ENCODE results near the gene CADPS2.

The CADPS2 gene

DNA sequence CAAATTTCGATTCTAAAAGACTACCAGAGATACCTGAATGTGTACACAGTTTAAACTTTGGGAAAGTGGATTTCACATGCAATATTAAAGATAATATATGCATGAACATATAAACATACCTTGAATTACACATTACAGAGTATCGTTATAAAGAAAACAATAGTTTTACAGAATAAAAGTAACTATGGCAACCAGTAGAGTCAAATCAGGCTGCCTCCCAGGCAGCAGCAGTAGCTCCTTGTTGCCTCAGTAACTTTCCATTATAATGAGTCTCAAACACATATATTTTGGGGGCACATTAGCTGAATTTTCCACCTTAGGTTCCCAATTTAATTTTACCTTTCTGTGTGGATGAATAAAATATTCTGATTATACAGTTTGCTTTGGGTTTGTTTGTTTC, 417.3 kb downstream of the CADPS2 start:
- no peak for TF ChIP-seq CTCF (IDR thresholded peaks at IDR 0.05; ENCODE audit: low read depth, low read length)
- Histone ChIP-seq H3K27me3 (ENCODE audit: insufficient read depth, low read depth, severe bottlenecking) (no peaks in the 10 kb centered on the region), H3K36me3 (no peaks in the 10 kb centered on the region), H3K9me3 (ENCODE audit: severe bottlenecking) (no peaks in the 10 kb centered on the region), H3K4me3 (ENCODE audit: low read depth, low read length) (no peak overlapping the region), H3K27ac (no peak overlapping the region)
- DNase-seq: no peak

- no peak for DNase-seq
- Histone ChIP-seq H3K27me3 (ENCODE audit: insufficient read depth, low read depth, severe bottlenecking) (no peaks in the 10 kb centered on the region), H3K36me3 (no peaks in the 10 kb centered on the region), H3K4me3 (ENCODE audit: low read depth, low read length) (no peak overlapping the region), H3K9me3 (ENCODE audit: severe bottlenecking) (no peaks in the 10 kb centered on the region), H3K27ac (no peak overlapping the region)
- TF ChIP-seq CTCF (IDR thresholded peaks at IDR 0.05; ENCODE audit: low read depth, low read length): no peak
Measured at GRCh38 chr7:122467661-122468449, 418.4 kb downstream of the CADPS2 start.

DNA sequence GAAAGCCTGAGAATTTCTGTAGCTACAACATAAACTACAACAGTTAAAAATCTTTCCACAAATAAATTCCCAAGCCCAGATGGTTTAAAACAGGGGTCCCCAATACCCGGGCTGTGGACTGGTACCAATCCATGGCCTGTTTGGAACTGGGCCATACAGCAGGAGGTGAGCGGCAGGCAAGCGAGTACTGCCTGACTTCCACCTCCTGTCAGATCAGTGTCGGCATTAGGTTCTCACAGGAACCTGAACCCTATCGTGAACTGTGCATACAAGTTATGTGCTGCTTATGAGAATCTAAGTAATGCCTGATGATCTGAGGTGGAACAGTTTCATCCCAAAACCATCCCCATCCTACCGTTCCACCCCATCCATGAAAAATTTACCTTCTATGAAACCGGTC, 421.0 kb downstream of the CADPS2 start:
- H3K4me3 ChIP-seq (ENCODE audit: low read depth, low read length): no peak overlapping the region
- no peak overlapping the region for H3K27ac ChIP-seq
- no peak for DNase-seq
- no peaks in the 10 kb centered on the region for H3K9me3 ChIP-seq (ENCODE audit: severe bottlenecking)
- no peaks in the 10 kb centered on the region for H3K36me3 ChIP-seq
- H3K27me3 ChIP-seq (ENCODE audit: insufficient read depth, low read depth, severe bottlenecking): no peaks in the 10 kb centered on the region
- no peak for TF ChIP-seq CTCF (IDR thresholded peaks at IDR 0.05; ENCODE audit: low read depth, low read length)

DNA sequence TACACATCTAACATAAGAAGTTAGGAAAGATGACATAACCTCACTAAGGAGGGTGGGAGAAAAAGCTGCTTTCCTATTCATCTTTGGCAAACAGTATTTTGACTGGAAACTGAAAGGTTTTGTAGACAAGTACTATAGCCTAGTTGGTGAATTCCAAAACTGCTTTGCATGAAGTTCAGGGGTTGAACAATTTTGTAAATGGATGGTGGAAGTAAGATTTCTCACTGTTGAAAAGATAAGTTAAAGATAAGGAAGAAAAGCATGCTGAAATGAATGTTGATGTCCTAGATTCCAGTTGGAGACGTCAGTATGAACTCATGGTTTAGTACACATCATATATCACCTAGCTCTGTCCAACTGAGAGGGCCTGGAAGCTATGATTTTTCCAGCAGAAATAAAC, 422.6 kb downstream of the CADPS2 start:
- H3K9me3 ChIP-seq (ENCODE audit: severe bottlenecking): no peaks in the 10 kb centered on the region
- no peak overlapping the region for H3K4me3 ChIP-seq (ENCODE audit: low read depth, low read length)
- no peak for TF ChIP-seq CTCF (IDR thresholded peaks at IDR 0.05; ENCODE audit: low read depth, low read length)
- DNase-seq: no peak
- no peak overlapping the region for H3K27ac ChIP-seq
- no peaks in the 10 kb centered on the region for H3K27me3 ChIP-seq (ENCODE audit: insufficient read depth, low read depth, severe bottlenecking)
- H3K36me3 ChIP-seq: no peaks in the 10 kb centered on the region

DNA sequence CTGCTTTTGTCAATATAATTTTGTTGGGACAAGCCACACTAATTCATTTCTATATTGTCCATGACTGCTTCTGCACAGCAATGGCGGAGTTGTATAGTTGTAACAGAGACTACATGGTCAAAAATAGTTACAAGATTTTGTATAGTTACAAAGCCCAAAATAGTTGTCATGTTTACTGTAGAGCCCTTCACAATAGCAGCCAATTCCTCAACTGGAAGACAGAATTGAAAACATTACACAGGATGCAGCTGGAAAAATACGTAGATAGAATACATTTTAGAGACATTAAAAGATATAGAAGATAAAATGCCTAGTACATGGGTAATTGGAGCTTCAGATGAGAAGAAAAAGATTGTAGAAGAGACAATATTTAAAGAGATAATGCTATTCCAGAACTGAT, 425.3 kb downstream of the CADPS2 start:
- no peak overlapping the region for H3K27ac ChIP-seq
- H3K27me3 ChIP-seq (ENCODE audit: insufficient read depth, low read depth, severe bottlenecking): no peaks in the 10 kb centered on the region
- no peak for TF ChIP-seq CTCF (IDR thresholded peaks at IDR 0.05; ENCODE audit: low read depth, low read length)
- no peaks in the 10 kb centered on the region for H3K36me3 ChIP-seq
- H3K9me3 ChIP-seq (ENCODE audit: severe bottlenecking): no peaks in the 10 kb centered on the region
- DNase-seq: no peak
- no peak overlapping the region for H3K4me3 ChIP-seq (ENCODE audit: low read depth, low read length)

GRCh38 chr7:122457969-122458368, 428.3 kb downstream of the CADPS2 start:
- TF ChIP-seq CTCF (IDR thresholded peaks at IDR 0.05; ENCODE audit: low read depth, low read length): no peak
- Histone ChIP-seq H3K4me3 (ENCODE audit: low read depth, low read length) (no peak overlapping the region), H3K27me3 (ENCODE audit: insufficient read depth, low read depth, severe bottlenecking) (no peaks in the 10 kb centered on the region), H3K9me3 (ENCODE audit: severe bottlenecking) (no peaks in the 10 kb centered on the region), H3K36me3 (no peaks in the 10 kb centered on the region), H3K27ac (no peak overlapping the region)
- DNase-seq: no peak
